RPMI7951 (cell line): ENCODE measurements around the gene S100A13. TPM values are rescaled to one million over a fixed set of nuclear protein-coding genes. Genes with fewer than 3 reads are reported as not detected.
"Not testable (repeated sequence)": the region's sequence is repeated elsewhere in the genome, so short reads cannot be mapped to it uniquely, and the experiment has no call there.

ENCODE experiments used
- DNase-seq: peaks from one replicate; pipeline ENCODE4 v3.0.0-alpha.2; 2012; ENCODE audit warnings: low read depth
- total RNA-seq: library from RNA; depleted of rRNA; stranded (reverse); fragments of >200 nt; shearing (Covaris generic); gene quantifications from 2 replicates; pipeline ENCODE4 v1.2.3, GENCODE V29; 2014; rRNA removed

The S100A13 gene
- total RNA-seq: 571 and 674 TPM in 2 replicates

- DNase-seq: peak; percentile 96
These were observed at the start of gene S100A13 for GRCh38 chr1:153626904-153627714. TSS of gene S100A13 (minus strand) at chr1:153627505. CDS start at chr1:153626472, 1,033 bp downstream.

GRCh38 chr1:153673511-153673910 lies 46.2 kb upstream of the S100A13 start:
- no peak for DNase-seq

GRCh38 chr1:153671628-153672353 lies 44.5 kb upstream of the S100A13 start:
- peak; percentile 76 for DNase-seq

- peak; percentile 99 for DNase-seq
These were observed 43.7 kb upstream of the S100A13 start, which contains the start of gene ILF2 for GRCh38 chr1:153670859-153671627. TSS of gene ILF2 (minus strand) at chr1:153670993. CDS start at chr1:153670922, 71 bp downstream.

GRCh38 chr1:153670257-153670858 lies 43.1 kb upstream of the S100A13 start:
- no peak for DNase-seq

GRCh38 chr1:153669606-153670005 lies 42.3 kb upstream of the S100A13 start:
- no peak for DNase-seq

GRCh38 chr1:153668672-153669071 lies 41.4 kb upstream of the S100A13 start:
- DNase-seq: not testable (repeated sequence)

- no peak for DNase-seq
These were observed 40.1 kb upstream of the S100A13 start for GRCh38 chr1:153667439-153667838.

- DNase-seq: peak; percentile 31
These were observed 35.9 kb upstream of the S100A13 start for GRCh38 chr1:153663211-153663610.

GRCh38 chr1:153662269-153662668 lies 35.0 kb upstream of the S100A13 start:
- no peak for DNase-seq

GRCh38 chr1:153661111-153661708 lies 33.9 kb upstream of the S100A13 start:
- DNase-seq: peak; percentile 25

GRCh38 chr1:153659656-153660055 lies 32.4 kb upstream of the S100A13 start:
- DNase-seq: no peak

GRCh38 chr1:153659175-153659534 lies 31.9 kb upstream of the S100A13 start:
- DNase-seq: no peak

GRCh38 chr1:153658400-153659174 lies 31.3 kb upstream of the S100A13 start, which contains the start of gene SNAPIN:
TSS of gene SNAPIN (plus strand) at chr1:153658703. CDS start at chr1:153658744, 41 bp downstream.
- peak; percentile 86 for DNase-seq

- no peak for DNase-seq
These were observed 28.0 kb upstream of the S100A13 start for GRCh38 chr1:153655333-153655732.

- DNase-seq: peak; percentile 42
These were observed 25.6 kb upstream of the S100A13 start for GRCh38 chr1:153652805-153653500.

GRCh38 chr1:153651771-153652170 lies 24.5 kb upstream of the S100A13 start:
- DNase-seq: no peak

- no peak for DNase-seq
These were observed 22.5 kb upstream of the S100A13 start for GRCh38 chr1:153649863-153650235.

GRCh38 chr1:153649137-153649862 lies 22.0 kb upstream of the S100A13 start:
- DNase-seq: no peak
